HG02798 (cell line): ENCODE measurements around the gene RNF41.
"Not testable (repeated sequence)": the region's sequence is repeated elsewhere in the genome, so short reads cannot be mapped to it uniquely, and the experiment has no call there.

Experiments used
- ATAC-seq: cut with Tn5 transposase; IDR thresholded peaks from one replicate; pipeline ENCODE4 v1.9.1; 2021; ENCODE audit warnings: mild to moderate bottlenecking; ENCODE audit not compliant: unreplicated experiment, poor library complexity

RNF41 gene

GRCh38 chr12:56219840-56220239, 1.9 kb downstream of the RNF41 start:
- no peak for ATAC-seq

GRCh38 chr12:56216461-56216860, 5.3 kb downstream of the RNF41 start:
- no peak for ATAC-seq

- no peak for ATAC-seq
Measured at GRCh38 chr12:56213878-56214277, 7.8 kb downstream of the RNF41 start.

GRCh38 chr12:56212361-56212760, 9.4 kb downstream of the RNF41 start:
- no peak for ATAC-seq

- ATAC-seq, result no peak
Measured at GRCh38 chr12:56208006-56208405, 13.7 kb downstream of the RNF41 start.

- no peak for ATAC-seq
Measured at GRCh38 chr12:56206452-56207166, 15.1 kb downstream of the RNF41 start.

GRCh38 chr12:56205445-56205844, 16.3 kb downstream of the RNF41 start:
- ATAC-seq, result no peak

- no peak for ATAC-seq
Measured at GRCh38 chr12:56204275-56204674, 17.4 kb downstream of the RNF41 start.

GRCh38 chr12:56202838-56203237, 18.9 kb downstream of the RNF41 start:
- ATAC-seq, result no peak

- no peak for ATAC-seq
Measured at GRCh38 chr12:56202366-56202765, 19.4 kb downstream of the RNF41 start.

GRCh38 chr12:56198836-56199235, 22.9 kb downstream of the RNF41 start:
- no peak for ATAC-seq

GRCh38 chr12:56197921-56198635, 23.6 kb downstream of the RNF41 start:
- no peak for ATAC-seq

- ATAC-seq, result not testable (repeated sequence)
Measured at GRCh38 chr12:56196818-56197550, 24.7 kb downstream of the RNF41 start.

- no peak for ATAC-seq
Measured at GRCh38 chr12:56193025-56193578, 28.6 kb downstream of the RNF41 start.

GRCh38 chr12:56192582-56192981, 29.1 kb downstream of the RNF41 start:
- no peak for ATAC-seq

GRCh38 chr12:56190695-56191155, 31.0 kb downstream of the RNF41 start:
- no peak for ATAC-seq

- peak; percentile 30 for ATAC-seq
Measured at GRCh38 chr12:56189918-56190694, 31.6 kb downstream of the RNF41 start.

GRCh38 chr12:56189099-56189917, 32.4 kb downstream of the RNF41 start, which contains the start of gene SMARCC2:
TSS of gene SMARCC2 (minus strand) at chr12:56189483. CDS start at chr12:56189461, 22 bp downstream.
- peak; percentile 86 for ATAC-seq

GRCh38 chr12:56188778-56189098, 33.0 kb downstream of the RNF41 start:
- ATAC-seq, result no peak
